Globus pallidus (tissue), 1 donor: ENCODE results near the gene SPEG.

ENCODE experiments used
- DNase-seq: peaks from one replicate; pipeline ENCODE4 v3.0.0-alpha.2; 2015; ENCODE audit warnings: low spot score

SPEG gene

DNA sequence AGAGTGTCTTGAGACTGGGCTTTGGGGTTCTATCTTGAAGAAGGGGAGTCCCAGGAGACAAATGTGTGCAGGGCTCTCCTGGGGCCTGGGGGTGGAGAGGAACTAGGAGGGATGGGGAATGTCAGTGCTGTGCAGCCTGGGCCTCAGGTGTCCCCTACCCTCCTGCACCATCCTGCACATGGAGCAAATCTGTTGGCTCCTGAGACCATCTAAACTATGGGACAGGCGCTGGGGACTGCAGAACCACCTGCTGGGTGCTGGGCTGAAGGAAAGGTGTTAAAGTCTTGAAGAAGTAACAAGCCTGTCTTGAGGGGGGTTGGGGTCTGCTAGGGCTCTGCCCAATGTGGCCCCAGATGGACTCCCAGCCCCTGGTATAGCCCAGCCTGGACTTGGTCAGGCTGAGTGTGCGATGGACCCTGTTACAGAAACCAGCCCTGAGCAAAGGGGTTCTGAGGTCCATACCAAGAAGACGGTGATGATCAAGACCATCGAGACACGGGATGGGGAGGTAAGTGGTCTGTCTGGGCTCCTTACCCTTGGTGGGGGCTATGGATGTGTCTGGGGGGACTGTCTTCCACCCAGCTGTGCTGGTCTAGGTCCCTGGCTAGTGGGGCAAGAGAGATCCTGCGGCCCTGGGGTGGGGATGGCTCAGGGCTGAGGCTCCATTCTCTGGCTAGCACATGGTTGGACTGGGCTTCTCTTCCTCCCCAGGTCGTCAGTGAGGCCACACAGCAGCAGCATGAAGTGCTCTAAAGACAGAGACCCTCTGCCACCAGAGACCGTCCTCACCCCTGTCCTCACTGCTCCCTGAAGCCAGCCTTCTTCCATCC is 9.2 kb upstream of the SPEG start:
- no peak for DNase-seq

- DNase-seq = no peak
Measured at GRCh38 chr2:219426068-219426443, 8.6 kb upstream of the SPEG start.

DNA sequence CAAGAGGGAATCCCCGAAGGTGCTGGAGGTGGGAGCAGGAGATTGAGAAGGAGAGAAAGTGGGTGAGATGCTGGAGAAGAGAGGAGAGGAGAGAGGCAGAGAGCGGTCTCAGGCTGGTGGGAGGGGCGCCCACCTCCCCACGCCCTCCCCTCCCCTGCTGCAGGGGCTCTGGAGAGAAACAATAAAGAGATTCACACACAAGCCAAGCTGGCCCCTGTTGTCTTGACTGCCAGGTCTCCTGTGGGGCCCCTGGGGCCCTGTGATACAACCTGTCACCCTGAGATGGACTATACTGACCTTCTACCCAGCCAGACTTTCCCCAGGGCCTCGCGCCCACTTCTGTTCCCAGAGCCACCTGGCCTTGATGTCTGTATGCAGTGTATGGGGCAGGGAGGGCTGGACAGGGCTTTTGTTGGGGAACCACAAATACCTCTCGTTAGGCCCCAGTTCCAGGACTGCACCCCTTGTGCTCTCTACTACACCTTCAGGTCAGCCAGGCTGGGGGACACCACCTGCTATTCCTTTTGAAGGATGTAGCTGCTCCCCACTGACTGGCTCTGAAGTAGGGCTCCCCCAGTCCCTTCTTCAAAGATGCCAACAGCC is 8.0 kb upstream of the SPEG start:
- DNase-seq = no peak

DNA sequence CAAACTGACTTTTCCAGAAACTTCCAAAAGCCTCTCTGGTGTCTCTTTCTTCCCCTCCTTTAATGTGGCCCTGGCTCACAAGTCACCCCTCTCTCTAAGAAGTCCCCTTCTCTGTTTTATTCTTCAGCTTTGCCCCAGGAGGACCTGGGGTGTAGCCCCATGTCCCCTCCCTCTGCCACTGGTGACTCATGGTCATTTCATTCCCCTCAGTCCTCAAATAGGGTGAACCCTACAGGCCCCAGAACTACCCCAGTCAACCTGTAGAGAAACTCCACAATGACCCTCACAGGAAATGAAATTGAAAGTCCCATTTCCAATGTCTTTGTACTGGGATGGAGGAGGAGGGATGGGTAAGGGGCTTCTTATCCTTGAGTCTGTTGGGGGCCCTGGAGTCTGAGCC is 6.2 kb upstream of the SPEG start:
- DNase-seq = no peak

- DNase-seq = no peak
Measured at GRCh38 chr2:219429958-219430606, 4.6 kb upstream of the SPEG start.

DNA sequence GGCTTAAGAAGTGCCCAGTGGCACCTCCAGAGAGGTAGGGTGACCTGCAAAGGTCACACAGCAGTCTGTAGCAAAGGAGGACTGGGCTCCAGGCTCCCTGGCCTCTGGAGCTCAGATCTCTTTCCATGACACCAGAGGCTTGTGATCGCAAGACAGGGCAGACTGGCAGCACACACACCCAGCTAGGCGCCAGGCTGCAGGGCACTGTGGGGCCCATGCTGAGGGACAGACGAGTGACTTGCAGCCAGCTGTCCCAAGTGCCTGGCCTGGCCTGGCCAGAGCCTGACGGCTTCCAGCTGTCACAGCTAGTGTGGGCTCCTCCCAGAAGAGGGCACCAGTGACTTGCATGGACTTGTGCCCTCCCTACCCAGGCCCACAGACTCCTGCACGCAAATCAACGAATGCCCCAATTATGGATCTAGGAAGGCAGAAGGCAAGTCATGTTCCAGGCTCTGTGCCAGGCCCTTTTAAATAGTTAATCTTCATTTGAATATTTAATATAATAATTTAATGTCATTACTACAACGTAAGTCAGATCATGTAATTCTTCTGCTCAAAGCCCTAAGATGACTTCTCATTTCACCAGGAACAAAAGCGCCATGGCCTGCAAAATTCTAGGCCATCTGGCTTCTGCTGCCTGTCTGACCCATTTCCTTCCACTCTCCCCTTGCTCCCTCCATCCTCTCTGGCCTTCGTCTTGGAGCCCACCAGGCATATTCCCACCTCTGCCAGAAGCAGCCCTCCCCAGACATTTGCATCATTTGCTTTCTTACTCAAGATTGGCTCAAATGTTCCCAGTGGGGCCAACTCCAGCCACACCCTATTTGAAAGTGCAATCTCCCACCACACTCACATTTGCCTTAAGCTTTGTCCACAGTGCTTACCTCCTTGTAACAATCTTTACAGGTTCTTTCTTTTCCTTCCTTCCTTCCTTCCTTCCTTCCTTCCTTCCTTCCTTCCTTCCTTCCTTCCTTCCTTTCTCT is 3.7 kb upstream of the SPEG start:
- DNase-seq = no peak

GRCh38 chr2:219433666-219434467 is 776 bp upstream of the SPEG start:
- no peak for DNase-seq

DNA sequence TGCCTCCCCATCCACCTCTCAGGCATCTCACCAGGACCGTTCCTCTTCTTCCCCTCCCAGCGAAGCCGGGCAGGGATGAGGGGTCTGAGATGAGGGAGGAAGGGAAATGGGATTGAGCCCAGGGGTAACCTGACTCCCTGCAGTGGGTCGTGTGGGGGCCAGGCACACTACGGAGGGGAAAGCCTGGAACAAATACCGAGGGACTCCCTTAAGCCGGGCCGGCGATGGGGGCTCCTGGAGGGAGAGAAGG is 250 bp upstream of the SPEG start:
- no peak for DNase-seq

GRCh38 chr2:219435701-219436100 is 1.1 kb downstream of the SPEG start:
- DNase-seq = no peak

- no peak for DNase-seq
Measured at GRCh38 chr2:219436491-219436890, 1.8 kb downstream of the SPEG start.

GRCh38 chr2:219437141-219437540 is 2.5 kb downstream of the SPEG start:
- DNase-seq = no peak

GRCh38 chr2:219437690-219438206 is 3.1 kb downstream of the SPEG start:
- no peak for DNase-seq

- DNase-seq = no peak
Measured at GRCh38 chr2:219438453-219438852, 3.8 kb downstream of the SPEG start.

DNA sequence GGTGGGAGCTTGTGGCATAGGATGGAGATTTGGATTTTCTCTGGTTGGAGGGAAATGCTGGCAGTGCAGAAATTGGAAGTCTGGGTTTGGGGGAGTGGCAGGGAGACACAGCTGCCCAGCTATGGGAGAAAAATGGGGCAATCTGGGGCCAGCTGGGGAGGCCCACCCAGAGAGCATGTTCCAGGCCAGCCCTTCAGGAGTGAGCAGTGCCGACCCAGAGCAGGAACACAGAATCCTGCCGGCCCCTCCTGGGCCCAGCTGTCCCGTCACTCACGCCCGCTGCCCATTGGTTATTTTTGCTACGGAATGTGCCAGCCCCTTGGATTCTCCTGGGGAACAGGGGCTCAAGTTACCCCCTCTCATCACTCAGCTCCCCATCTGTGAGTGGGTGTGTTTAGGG is 4.9 kb downstream of the SPEG start:
- no peak for DNase-seq

GRCh38 chr2:219440388-219441256 is 6.0 kb downstream of the SPEG start:
- no peak for DNase-seq

DNA sequence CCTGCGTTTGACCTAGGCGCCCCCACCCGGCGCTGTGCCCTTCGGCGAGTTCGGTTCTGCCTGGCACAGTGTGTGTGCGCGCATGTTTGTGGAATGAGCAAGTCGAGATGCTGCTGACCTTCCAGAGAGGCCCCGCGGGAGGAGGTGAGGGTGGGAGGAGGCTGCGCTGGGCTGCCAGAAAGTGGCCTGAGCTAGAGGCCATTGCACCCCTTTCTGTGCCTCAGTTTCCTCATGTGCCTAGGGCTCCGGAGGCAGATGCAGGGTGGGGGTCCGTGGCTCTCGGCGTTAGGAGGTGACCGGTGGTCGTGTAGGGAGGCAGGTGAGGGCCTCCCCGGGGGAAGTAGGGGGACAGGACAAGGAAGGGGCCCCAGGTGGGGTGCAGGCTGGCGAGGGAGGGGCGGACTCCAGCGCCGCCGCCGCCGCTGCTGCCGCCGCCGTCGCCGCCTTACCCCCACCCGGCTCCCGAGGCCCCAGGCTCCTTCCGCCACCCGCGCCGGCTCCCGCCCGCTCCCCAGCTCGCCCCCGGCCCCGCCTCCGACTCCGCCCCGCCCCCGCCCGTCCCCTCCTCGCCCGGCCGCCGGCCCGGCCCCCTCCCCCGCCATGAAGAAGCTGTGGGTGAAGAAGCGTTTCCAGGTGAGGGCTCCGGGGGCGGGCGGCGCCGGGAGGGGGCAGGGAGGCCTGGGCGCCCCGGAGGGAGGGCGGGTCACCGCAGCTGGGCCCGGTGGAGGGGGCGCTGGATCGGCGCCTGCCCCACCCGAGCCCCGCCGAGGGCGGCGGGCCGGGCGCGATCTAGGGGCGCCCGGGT is 7.0 kb downstream of the SPEG start:
- DNase-seq = no peak

DNA sequence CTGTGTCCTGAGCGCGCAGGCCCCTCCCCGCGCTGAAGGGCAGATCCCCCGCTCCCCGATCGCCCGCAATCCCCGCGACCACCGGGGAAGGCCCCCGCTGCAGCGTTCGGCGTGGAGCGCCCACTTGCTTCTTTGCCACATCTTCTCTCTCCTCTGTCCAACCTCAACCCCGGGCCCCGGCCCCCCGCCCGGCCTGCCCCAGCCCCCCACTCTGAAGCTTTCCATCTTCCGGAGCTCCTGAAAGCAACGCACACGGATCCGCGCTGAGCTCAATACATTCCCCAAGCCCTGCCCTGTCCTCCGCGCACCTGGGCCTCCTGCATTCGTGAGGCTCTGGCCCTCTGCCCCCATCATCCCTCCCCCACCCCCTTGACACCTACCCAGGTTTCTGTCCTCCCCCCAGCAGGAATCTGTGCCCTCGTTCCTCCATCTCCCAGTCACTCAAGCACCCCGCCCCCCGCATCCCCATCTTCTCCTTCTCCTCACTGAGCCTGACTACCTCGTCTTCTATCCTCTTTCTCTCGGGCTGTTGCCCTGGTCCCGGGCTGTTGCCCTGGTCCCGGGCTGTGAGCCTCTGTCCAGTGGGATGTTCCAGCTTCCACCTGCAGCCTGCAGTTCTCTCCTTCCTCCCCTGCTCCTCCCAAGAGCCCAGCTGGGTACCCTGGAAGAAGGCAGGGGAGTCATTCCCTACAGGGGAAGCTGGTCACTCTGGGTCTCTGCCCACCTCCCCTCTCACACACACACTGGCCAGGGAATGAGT is 7.8 kb downstream of the SPEG start:
- DNase-seq = no peak

- DNase-seq = no peak
Measured at GRCh38 chr2:219443016-219443696, 8.5 kb downstream of the SPEG start.
